ENCODE results near the gene HS3ST3B1.

- no peak for TF ChIP-seq CTCF (IDR thresholded peaks at IDR 0.05)
- no peak for TF ChIP-seq POLR2A (IDR thresholded peaks at IDR 0.05)
These were observed 34.0 kb downstream of the HS3ST3B1 start for GRCh38 chr17:14334919-14335318.
